Naive B cell (primary cell): ENCODE data around the gene NELL1. TPM values are rescaled to one million over a fixed set of nuclear protein-coding genes. Genes with fewer than 3 reads are reported as not detected.

Experiments used
- ATAC-seq, 2 donors: fragments of 150-1000 bp; cut with Tn5 transposase; 2 replicates each; pipeline ENCODE4 v1.10.0; 2021; ENCODE audit warnings: low read depth in 2 of 2, mild to moderate bottlenecking in 2 of 2, moderate library complexity in 2 of 2
- DNase-seq: peaks from one replicate; pipeline ENCODE4 v3.0.0; 2022
- H3K27ac Mint-ChIP-seq, 6 donors: one replicate each; pipeline ENCODE4 v1.8.0; 2020 to 2022; ENCODE audit warnings: mild to moderate bottlenecking in 6 of 6, mixed read lengths in 6 of 6, moderate library complexity in 5 of 6, inconsistent platforms in 2 of 6
- H3K27me3 Mint-ChIP-seq, 3 donors: one replicate each; pipeline ENCODE4 v1.8.0; 2021 to 2022; ENCODE audit warnings: mixed read lengths in 3 of 3, mild to moderate bottlenecking in 1 of 3
- H3K36me3 Mint-ChIP-seq, 2 donors: one replicate each; pipeline ENCODE4 v1.8.0; 2020 to 2022; ENCODE audit warnings: mixed read lengths in 2 of 2, inconsistent platforms in 1 of 2, mild to moderate bottlenecking in 1 of 2
- H3K4me1 Mint-ChIP-seq, 3 donors: one replicate each; pipeline ENCODE4 v1.8.0; 2020 to 2022; ENCODE audit warnings: mixed read lengths in 3 of 3, inconsistent platforms in 1 of 3, mild to moderate bottlenecking in 1 of 3, moderate library complexity in 1 of 3
- H3K4me3 Mint-ChIP-seq, 8 donors: one replicate each; pipeline ENCODE4 v1.8.0; 2020 to 2022; ENCODE audit warnings: mild to moderate bottlenecking in 8 of 8, mixed read lengths in 8 of 8, moderate library complexity in 8 of 8, inconsistent platforms in 2 of 8
- H3K9me3 Mint-ChIP-seq, 7 donors: one replicate each; pipeline ENCODE4 v1.8.0; 2020 to 2022; ENCODE audit warnings: mixed read lengths in 7 of 7, mild to moderate bottlenecking in 5 of 7, inconsistent platforms in 2 of 7, moderate library complexity in 1 of 7
- polyA plus RNA-seq, 6 donors: library from polyadenylated mRNA; unstranded; fragments of 300-500 nt; fragmentation: Illumina TruSeq; gene quantifications; one replicate each; pipeline ENCODE4 v1.2.3, GENCODE V29; 2021; ENCODE audit warnings: low read depth in 6 of 6

The NELL1 gene
- polyA plus RNA-seq, 6 donors from 2014 or later = not detected

GRCh38 chr11:21464601-21465193 is 795.3 kb downstream of the NELL1 start:
- no peak overlapping the region for H3K27ac Mint-ChIP-seq
- no peaks in the 10 kb centered on the region for H3K4me1 Mint-ChIP-seq
- no peak for DNase-seq
- no peak for ATAC-seq
- no peaks in the 10 kb centered on the region for H3K27me3 Mint-ChIP-seq
- H3K4me3 Mint-ChIP-seq = no peak overlapping the region
- H3K36me3 Mint-ChIP-seq = no peaks in the 10 kb centered on the region
- H3K9me3 Mint-ChIP-seq = peaks cover 0 to 3% (median 1%) of the 10 kb centered on the region in 7 donors

- Mint-ChIP-seq H3K4me1 (no peaks in the 10 kb centered on the region), H3K36me3 (no peaks in the 10 kb centered on the region), H3K9me3 (peaks cover 0 to 3% (median 1%) of the 10 kb centered on the region in 7 donors), H3K4me3 (no peak overlapping the region), H3K27ac (no peak overlapping the region), H3K27me3 (no peaks in the 10 kb centered on the region)
- ATAC-seq (no peak), DNase-seq (no peak)
Observed at GRCh38 chr11:21465203-21465602, 795.8 kb downstream of the NELL1 start.

GRCh38 chr11:21465920-21466319 is 796.5 kb downstream of the NELL1 start:
- no peaks in the 10 kb centered on the region for H3K4me1 Mint-ChIP-seq
- no peak for ATAC-seq
- no peak for DNase-seq
- H3K27me3 Mint-ChIP-seq = no peaks in the 10 kb centered on the region
- no peaks in the 10 kb centered on the region for H3K36me3 Mint-ChIP-seq
- H3K27ac Mint-ChIP-seq = no peak overlapping the region
- no peak overlapping the region for H3K4me3 Mint-ChIP-seq
- peaks cover 0 to 3% (median 1%) of the 10 kb centered on the region in 7 donors for H3K9me3 Mint-ChIP-seq

- ATAC-seq = no peak
- Mint-ChIP-seq H3K27me3 (no peaks in the 10 kb centered on the region), H3K36me3 (no peaks in the 10 kb centered on the region), H3K4me1 (no peaks in the 10 kb centered on the region), H3K27ac (no peak overlapping the region), H3K4me3 (no peak overlapping the region), H3K9me3 (peaks cover 0 to 3% (median 0%) of the 10 kb centered on the region in 7 donors)
- DNase-seq = no peak
Observed at GRCh38 chr11:21470521-21470920, 801.1 kb downstream of the NELL1 start.

- no peak overlapping the region for H3K27ac Mint-ChIP-seq
- no peaks in the 10 kb centered on the region for H3K4me1 Mint-ChIP-seq
Observed at GRCh38 chr11:21472261-21472660, 802.9 kb downstream of the NELL1 start.

GRCh38 chr11:21474529-21474928 is 805.1 kb downstream of the NELL1 start:
- DNase-seq (no peak), ATAC-seq (no peak)
- Mint-ChIP-seq H3K4me1 (no peaks in the 10 kb centered on the region), H3K9me3 (peaks cover 0 to 4% (median 0%) of the 10 kb centered on the region in 7 donors), H3K27me3 (no peaks in the 10 kb centered on the region), H3K27ac (no peak overlapping the region), H3K36me3 (no peaks in the 10 kb centered on the region), H3K4me3 (no peak overlapping the region)

More at GRCh38 chr11:21472261-21472660, 802.9 kb downstream of the NELL1 start:
- DNase-seq (no peak), ATAC-seq (no peak)
- Mint-ChIP-seq H3K4me3 (no peak overlapping the region), H3K27me3 (no peaks in the 10 kb centered on the region), H3K36me3 (no peaks in the 10 kb centered on the region), H3K9me3 (peaks cover 0 to 4% (median 0%) of the 10 kb centered on the region in 7 donors)

GRCh38 chr11:21475276-21475675 is 805.9 kb downstream of the NELL1 start:
- ATAC-seq (no peak), DNase-seq (no peak)
- H3K36me3 Mint-ChIP-seq = no peaks in the 10 kb centered on the region
- no peaks in the 10 kb centered on the region for H3K4me1 Mint-ChIP-seq
- H3K27me3 Mint-ChIP-seq = no peaks in the 10 kb centered on the region
- H3K9me3 Mint-ChIP-seq = peaks cover 0 to 4% (median 0%) of the 10 kb centered on the region in 7 donors
- H3K4me3 Mint-ChIP-seq = no peak overlapping the region
- H3K27ac Mint-ChIP-seq = no peak overlapping the region

- Mint-ChIP-seq H3K36me3 (no peaks in the 10 kb centered on the region), H3K27me3 (no peaks in the 10 kb centered on the region), H3K9me3 (peaks cover 0 to 4% (median 0%) of the 10 kb centered on the region in 7 donors), H3K4me1 (no peaks in the 10 kb centered on the region), H3K4me3 (no peak overlapping the region), H3K27ac (no peak overlapping the region)
- ATAC-seq = no peak
- DNase-seq = no peak
Observed at GRCh38 chr11:21476588-21476987, 807.2 kb downstream of the NELL1 start.

GRCh38 chr11:21480240-21480639 is 810.9 kb downstream of the NELL1 start:
- H3K27me3 Mint-ChIP-seq = no peaks in the 10 kb centered on the region
- H3K4me3 Mint-ChIP-seq = no peak overlapping the region
- peaks cover 0 to 4% (median 0%) of the 10 kb centered on the region in 7 donors for H3K9me3 Mint-ChIP-seq
- H3K4me1 Mint-ChIP-seq = no peaks in the 10 kb centered on the region
- ATAC-seq (no peak), DNase-seq (no peak)
- H3K36me3 Mint-ChIP-seq = no peaks in the 10 kb centered on the region
- H3K27ac Mint-ChIP-seq = no peak overlapping the region

- no peak for DNase-seq
- H3K4me1 Mint-ChIP-seq = no peaks in the 10 kb centered on the region
Observed at GRCh38 chr11:21481255-21481654, 811.9 kb downstream of the NELL1 start.

GRCh38 chr11:21484039-21484438 is 814.7 kb downstream of the NELL1 start:
- Mint-ChIP-seq H3K4me3 (no peak overlapping the region), H3K9me3 (peaks cover 0 to 7% (median 4%) of the 10 kb centered on the region in 7 donors), H3K27me3 (no peaks in the 10 kb centered on the region), H3K36me3 (no peaks in the 10 kb centered on the region), H3K4me1 (no peaks in the 10 kb centered on the region), H3K27ac (no peak overlapping the region)
- no peak for ATAC-seq
- DNase-seq = no peak

More at GRCh38 chr11:21481255-21481654, 811.9 kb downstream of the NELL1 start:
- Mint-ChIP-seq H3K9me3 (peaks cover 0 to 4% (median 2%) of the 10 kb centered on the region in 7 donors), H3K4me3 (no peak overlapping the region), H3K27ac (no peak overlapping the region), H3K27me3 (no peaks in the 10 kb centered on the region), H3K36me3 (no peaks in the 10 kb centered on the region)
- ATAC-seq = no peak

- Mint-ChIP-seq H3K27ac (no peak overlapping the region), H3K27me3 (no peaks in the 10 kb centered on the region), H3K4me1 (no peaks in the 10 kb centered on the region), H3K4me3 (no peak overlapping the region), H3K36me3 (no peaks in the 10 kb centered on the region), H3K9me3 (peaks cover 0 to 13% (median 11%) of the 10 kb centered on the region in 7 donors)
- ATAC-seq = no peak
- DNase-seq = no peak
Observed at GRCh38 chr11:21485006-21485405, 815.6 kb downstream of the NELL1 start.

GRCh38 chr11:21485426-21485825 is 816.0 kb downstream of the NELL1 start:
- no peak overlapping the region for H3K4me3 Mint-ChIP-seq
- H3K4me1 Mint-ChIP-seq = no peaks in the 10 kb centered on the region
- no peak for ATAC-seq
- H3K9me3 Mint-ChIP-seq = peaks cover 0 to 18% (median 11%) of the 10 kb centered on the region in 7 donors
- no peak for DNase-seq
- no peaks in the 10 kb centered on the region for H3K36me3 Mint-ChIP-seq
- no peaks in the 10 kb centered on the region for H3K27me3 Mint-ChIP-seq
- H3K27ac Mint-ChIP-seq = no peak overlapping the region

GRCh38 chr11:21489416-21490115 is 820.2 kb downstream of the NELL1 start:
- H3K9me3 Mint-ChIP-seq = peaks cover 2 to 22% (median 14%) of the 10 kb centered on the region in 7 donors
- ATAC-seq = no peak
- H3K27me3 Mint-ChIP-seq = no peaks in the 10 kb centered on the region
- no peaks in the 10 kb centered on the region for H3K4me1 Mint-ChIP-seq
- DNase-seq = no peak
- no peaks in the 10 kb centered on the region for H3K36me3 Mint-ChIP-seq
- H3K27ac Mint-ChIP-seq = no peak overlapping the region
- no peak overlapping the region for H3K4me3 Mint-ChIP-seq
